Endodermal cell (in vitro differentiated cells): Measurements from ENCODE around the gene REG1B. TPM values are rescaled to one million over a fixed set of nuclear protein-coding genes. Genes with fewer than 3 reads are reported as not detected.

Source experiments
- DNase-seq: peaks from one replicate; pipeline ENCODE4 v3.0.0-alpha.2; 2017
- H3K27ac ChIP-seq: 2 replicates; pipeline ENCODE4 v1.5.1; 2013; ENCODE audit warnings: mild to moderate bottlenecking, low read depth, low read length, moderate library complexity
- H3K27me3 ChIP-seq: 2 replicates; pipeline ENCODE4 v1.6.1; 2013; ENCODE audit warnings: mild to moderate bottlenecking, low read length, moderate library complexity; ENCODE audit not compliant: insufficient read depth, control insufficient read depth, poor library complexity, severe bottlenecking
- H3K36me3 ChIP-seq: 2 replicates; pipeline ENCODE4 v1.7.0; 2013; ENCODE audit warnings: mild to moderate bottlenecking, low read length, moderate library complexity; ENCODE audit not compliant: control insufficient read depth, insufficient read depth
- H3K4me1 ChIP-seq: one replicate; pipeline ENCODE4 v1.7.0; 2013; ENCODE audit warnings: low read length; ENCODE audit not compliant: control insufficient read depth, insufficient read depth
- H3K4me3 ChIP-seq: 2 replicates; pipeline ENCODE4 v1.5.1; 2013; ENCODE audit warnings: mild to moderate bottlenecking, low read length, moderate library complexity
- H3K9ac ChIP-seq: 2 replicates; pipeline ENCODE4 v1.6.1; 2013; ENCODE audit warnings: mild to moderate bottlenecking, low read length, moderate library complexity; ENCODE audit not compliant: poor library complexity, severe bottlenecking; ENCODE audit errors: extremely low read depth
- H3K9me3 ChIP-seq: 2 replicates; pipeline ENCODE4 v1.6.1; 2013; ENCODE audit warnings: mild to moderate bottlenecking, low read length, moderate library complexity; ENCODE audit not compliant: control insufficient read depth
- H3K27ac Mint-ChIP-seq: 2 replicates; pipeline ENCODE4 v1.8.0; 2020; ENCODE audit warnings: mixed read lengths
- H3K27me3 Mint-ChIP-seq: 2 replicates; pipeline ENCODE4 v1.8.0; 2021; ENCODE audit warnings: mild to moderate bottlenecking, mixed read lengths; ENCODE audit not compliant: insufficient read depth
- H3K36me3 Mint-ChIP-seq: 2 replicates; pipeline ENCODE4 v1.8.0; 2020; ENCODE audit warnings: low read depth, mixed read lengths
- H3K4me1 Mint-ChIP-seq: 2 replicates; pipeline ENCODE4 v1.8.0; 2020; ENCODE audit warnings: mixed read lengths
- H3K4me3 Mint-ChIP-seq: 2 replicates; pipeline ENCODE4 v1.8.0; 2020; ENCODE audit warnings: mild to moderate bottlenecking, moderate library complexity, mixed read lengths
- H3K9me3 Mint-ChIP-seq: 2 replicates; pipeline ENCODE4 v1.8.0; 2020; ENCODE audit warnings: mild to moderate bottlenecking, mixed read lengths
- WGBS, 2 experiments: methylation state at CpG; one replicate each; pipeline versions ENCODE4 v1.1.5 to v1.1.7; 2013; ENCODE audit warnings: missing lambda C conversion rate in 2 of 2, mixed read lengths in 1 of 2; ENCODE audit not compliant: insufficient coverage in 1 of 2, insufficient read length in 1 of 2; 5-methylcytosine and 5-hydroxymethylcytosine counted together
- total RNA-seq, 2 donors: library from RNA; stranded (reverse); fragmentation: NEBNext Ultra II Directional in 1 of 2; extraction: Animal tissue kit (Norgen Biotek cat#: 25700) in 1 of 2; gene quantifications; 2 replicates in 1 of 2; 3 replicates in 1 of 2; pipeline ENCODE4 v1.2.1, GENCODE V29; 2021
- TF ChIP-seq, protein P1 (sequence below): fragments of 200-600 bp; sonication (generic); conservative IDR thresholded peaks from 2 replicates; pipeline ENCODE4 v1.5.0; 2021; ENCODE audit warnings: antibody characterized with exemption, mild to moderate bottlenecking

The REG1B gene
- total RNA-seq, 2 donors from 2014 or later, result not detected

DNA sequence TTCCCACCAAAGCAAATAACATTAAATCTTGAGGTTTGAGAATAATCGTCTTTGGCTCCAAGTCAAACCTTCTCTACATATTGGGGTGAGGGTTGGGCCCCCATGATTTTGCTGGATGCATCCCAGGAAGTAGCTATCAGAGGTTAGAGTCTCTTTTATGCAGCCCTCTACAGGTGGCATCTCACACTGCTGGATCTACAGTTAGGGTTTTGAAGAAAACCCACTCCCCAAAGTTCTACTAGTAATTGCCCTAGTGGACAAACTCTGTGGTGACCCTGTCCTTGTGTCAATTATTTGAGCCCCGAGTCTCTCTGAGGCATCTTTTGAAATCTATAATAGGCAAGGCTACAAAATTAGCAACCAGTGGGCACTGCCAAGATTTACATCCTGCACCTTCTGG lies 17.5 kb upstream of the REG1B start:
- Histone ChIP-seq H3K4me1 (no peaks in the 10 kb centered on the region), H3K4me3 (no peak overlapping the region), H3K27ac (no peak overlapping the region), H3K9me3 (peaks cover 18% of the 10 kb centered on the region), H3K36me3 (no peaks in the 10 kb centered on the region), H3K9ac (no peak overlapping the region), H3K27me3 (no peaks in the 10 kb centered on the region)
- no peak overlapping the region for H3K4me3 Mint-ChIP-seq
- no peak for DNase-seq
- H3K36me3 Mint-ChIP-seq, result no peaks in the 10 kb centered on the region
- no peak overlapping the region for H3K27ac Mint-ChIP-seq
- WGBS, 2 experiments, result 83 to 88% methylated on average over 1 to 2 of the region's 2 CpGs
- H3K9me3 Mint-ChIP-seq, result peaks cover 22% of the 10 kb centered on the region
- no peaks in the 10 kb centered on the region for H3K4me1 Mint-ChIP-seq
- TF ChIP-seq, protein P1, sequence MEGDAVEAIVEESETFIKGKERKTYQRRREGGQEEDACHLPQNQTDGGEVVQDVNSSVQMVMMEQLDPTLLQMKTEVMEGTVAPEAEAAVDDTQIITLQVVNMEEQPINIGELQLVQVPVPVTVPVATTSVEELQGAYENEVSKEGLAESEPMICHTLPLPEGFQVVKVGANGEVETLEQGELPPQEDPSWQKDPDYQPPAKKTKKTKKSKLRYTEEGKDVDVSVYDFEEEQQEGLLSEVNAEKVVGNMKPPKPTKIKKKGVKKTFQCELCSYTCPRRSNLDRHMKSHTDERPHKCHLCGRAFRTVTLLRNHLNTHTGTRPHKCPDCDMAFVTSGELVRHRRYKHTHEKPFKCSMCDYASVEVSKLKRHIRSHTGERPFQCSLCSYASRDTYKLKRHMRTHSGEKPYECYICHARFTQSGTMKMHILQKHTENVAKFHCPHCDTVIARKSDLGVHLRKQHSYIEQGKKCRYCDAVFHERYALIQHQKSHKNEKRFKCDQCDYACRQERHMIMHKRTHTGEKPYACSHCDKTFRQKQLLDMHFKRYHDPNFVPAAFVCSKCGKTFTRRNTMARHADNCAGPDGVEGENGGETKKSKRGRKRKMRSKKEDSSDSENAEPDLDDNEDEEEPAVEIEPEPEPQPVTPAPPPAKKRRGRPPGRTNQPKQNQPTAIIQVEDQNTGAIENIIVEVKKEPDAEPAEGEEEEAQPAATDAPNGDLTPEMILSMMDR, result peak; percentile 66
- peaks cover 4% of the 10 kb centered on the region for H3K27me3 Mint-ChIP-seq

DNA sequence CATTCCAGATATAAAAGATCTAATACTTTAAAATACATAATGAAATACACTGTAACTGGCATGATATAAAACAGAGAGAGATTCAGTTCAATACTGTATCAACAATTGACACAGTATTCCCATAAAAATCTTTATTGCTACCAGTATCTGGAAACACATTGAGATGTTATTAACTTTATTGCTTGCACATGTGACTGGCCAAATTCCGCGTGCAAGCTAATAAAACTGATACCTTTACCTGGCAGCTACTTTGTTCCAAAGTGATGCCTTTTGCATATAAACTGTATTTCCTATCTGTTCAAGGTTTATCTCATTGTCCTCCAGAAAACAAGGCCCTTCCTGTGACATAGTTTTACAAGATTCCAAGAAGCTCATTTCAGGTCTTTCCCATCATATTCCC lies 15.4 kb upstream of the REG1B start:
- H3K4me3 Mint-ChIP-seq, result no peak overlapping the region
- H3K27me3 Mint-ChIP-seq, result peaks cover 3% of the 10 kb centered on the region
- Histone ChIP-seq H3K9ac (no peak overlapping the region), H3K4me3 (no peak overlapping the region), H3K4me1 (no peaks in the 10 kb centered on the region), H3K36me3 (no peaks in the 10 kb centered on the region), H3K9me3 (peaks cover 18% of the 10 kb centered on the region), H3K27ac (no peak overlapping the region), H3K27me3 (no peaks in the 10 kb centered on the region)
- peaks cover 17% of the 10 kb centered on the region for H3K9me3 Mint-ChIP-seq
- DNase-seq, result no peak
- H3K4me1 Mint-ChIP-seq, result no peaks in the 10 kb centered on the region
- TF ChIP-seq, protein P1, result no peak
- WGBS, 2 experiments, result 98 to 100% methylated on average over 2 of the region's 2 CpGs
- no peaks in the 10 kb centered on the region for H3K36me3 Mint-ChIP-seq
- no peak overlapping the region for H3K27ac Mint-ChIP-seq

DNA sequence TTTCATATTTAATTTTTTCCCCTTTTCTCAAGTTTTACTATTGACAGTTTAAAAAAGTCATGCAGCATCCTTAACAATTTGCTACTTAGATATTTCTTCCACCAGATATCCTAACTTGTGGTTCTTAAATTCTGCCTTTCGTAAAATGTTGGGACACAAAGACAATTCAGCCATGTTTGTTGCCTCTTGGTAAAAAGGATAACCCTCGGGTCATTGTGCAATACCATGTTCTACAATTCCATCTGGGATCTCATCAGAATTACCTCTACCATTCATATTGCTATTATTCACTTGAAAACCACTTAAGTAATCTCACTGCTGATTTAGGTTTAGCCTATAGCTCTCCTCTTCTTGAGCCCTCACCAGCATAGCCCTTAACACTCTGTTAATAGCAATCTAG lies 13.2 kb upstream of the REG1B start:
- H3K9me3 ChIP-seq, result peaks cover 18% of the 10 kb centered on the region
- H3K36me3 ChIP-seq, result no peaks in the 10 kb centered on the region
- H3K27ac ChIP-seq, result no peak overlapping the region
- H3K9me3 Mint-ChIP-seq, result peaks cover 17% of the 10 kb centered on the region
- no peaks in the 10 kb centered on the region for H3K36me3 Mint-ChIP-seq
- H3K27ac Mint-ChIP-seq, result no peak overlapping the region
- no peak for DNase-seq
- 84 to 93% methylated on average over 2 of the region's 2 CpGs for WGBS, 2 experiments
- TF ChIP-seq, protein P1, result no peak
- no peak overlapping the region for H3K4me3 Mint-ChIP-seq
- no peak overlapping the region for H3K4me3 ChIP-seq
- no peaks in the 10 kb centered on the region for H3K27me3 ChIP-seq
- no peak overlapping the region for H3K9ac ChIP-seq
- H3K4me1 Mint-ChIP-seq, result no peaks in the 10 kb centered on the region
- H3K27me3 Mint-ChIP-seq, result peaks cover 6% of the 10 kb centered on the region
- H3K4me1 ChIP-seq, result no peaks in the 10 kb centered on the region
